Calu3 (cell line): ENCODE data around the gene SCO2. TPM values are rescaled to one million over a fixed set of nuclear protein-coding genes. Genes with fewer than 3 reads are reported as not detected.
"Not testable (repeated sequence)": the region's sequence is repeated elsewhere in the genome, so short reads cannot be mapped to it uniquely, and the experiment has no call there.

Experiments
- BruUV-seq: library from RNA; stranded (reverse); fragments of 400-500 nt; replicated peaks from 2 replicates; lab custom pipeline; 2021; lab: Mats Ljungman, UMichigan
- CTCF ChIA-PET: fragments of 300-600 bp; sonication (Branson Sonifier 250); formaldehyde crosslinking; loops from one replicate; lab custom pipeline; 2022; ENCODE audit warnings: antibody characterized with exemption; lab: Charles Lee
- DNase-seq: peaks from one replicate; pipeline ENCODE4 v3.0.0; 2022
- H3K27ac Mint-ChIP-seq: one replicate; pipeline ENCODE4 v1.8.0; 2022; ENCODE audit warnings: mixed read lengths; ENCODE audit not compliant: unreplicated experiment
- H3K27me3 Mint-ChIP-seq: one replicate; pipeline ENCODE4 v1.8.0; 2022; ENCODE audit warnings: mixed read lengths; ENCODE audit not compliant: unreplicated experiment
- H3K36me3 Mint-ChIP-seq: one replicate; pipeline ENCODE4 v1.8.0; 2022; ENCODE audit warnings: mild to moderate bottlenecking, moderate library complexity, mixed read lengths; ENCODE audit not compliant: insufficient read depth, unreplicated experiment
- H3K4me1 Mint-ChIP-seq: one replicate; pipeline ENCODE4 v1.8.0; 2022; ENCODE audit warnings: mild to moderate bottlenecking, low read depth, mixed read lengths; ENCODE audit not compliant: unreplicated experiment
- H3K4me3 Mint-ChIP-seq: one replicate; pipeline ENCODE4 v1.8.0; 2022; ENCODE audit warnings: mild to moderate bottlenecking, low read depth, moderate library complexity, mixed read lengths; ENCODE audit not compliant: unreplicated experiment
- H3K9me3 Mint-ChIP-seq: one replicate; pipeline ENCODE4 v1.8.0; 2022; ENCODE audit warnings: low read depth, mixed read lengths; ENCODE audit not compliant: unreplicated experiment
- intact Hi-C: fragments of 100-400 bp; cut with micrococcal nuclease; formaldehyde crosslinking; loops from one replicate; pipeline ENCODE4 v1.10.0; 2022; ENCODE audit not compliant: unreplicated experiment
- total RNA-seq: library from RNA; stranded (reverse); gene quantifications from 2 replicates; pipeline ENCODE4 v1.2.3, GENCODE V29; 2022
- TF ChIP-seq, protein P1 (sequence below): fragments of 200-600 bp; IDR thresholded peaks from one replicate; pipeline ENCODE4 v1.8.0; 2022; ENCODE audit warnings: antibody characterized with exemption; ENCODE audit not compliant: unreplicated experiment

The SCO2 gene
- total RNA-seq, 1 experiment from 2014 or later: 3.6 TPM

DNA sequence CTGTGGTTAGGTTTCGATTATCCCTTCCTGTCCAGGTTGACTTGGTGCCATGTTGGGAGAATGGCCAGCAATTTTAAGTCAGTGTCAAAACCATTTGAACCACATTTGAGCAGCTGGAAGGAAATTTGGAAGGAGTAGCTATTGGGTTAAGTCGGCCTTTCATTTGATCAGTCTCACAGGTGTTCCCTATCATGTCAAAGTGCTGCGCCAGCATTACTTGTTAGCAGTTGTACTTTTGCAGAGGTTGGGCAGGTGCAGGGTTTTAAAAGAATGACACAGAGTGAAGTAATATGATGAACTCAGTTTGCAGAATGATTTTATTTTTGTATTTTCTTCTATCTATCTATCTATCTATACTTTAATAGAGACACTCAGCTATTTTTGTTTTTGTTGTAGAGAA is 10.8 kb upstream of the SCO2 start:
- BruUV-seq: no TSS peak
- H3K27ac Mint-ChIP-seq: no peak overlapping the region
- no peak overlapping the region for H3K4me3 Mint-ChIP-seq

GRCh38 chr22:50535113-50535512 is 9.7 kb upstream of the SCO2 start:
- Mint-ChIP-seq H3K9me3 (no peaks in the 10 kb centered on the region), H3K27me3 (no peaks in the 10 kb centered on the region), H3K27ac (no peak overlapping the region), H3K4me1 (peaks cover 49% of the 10 kb centered on the region), H3K36me3 (peaks cover 66% of the 10 kb centered on the region), H3K4me3 (no peak overlapping the region)
- TF ChIP-seq, protein P1, sequence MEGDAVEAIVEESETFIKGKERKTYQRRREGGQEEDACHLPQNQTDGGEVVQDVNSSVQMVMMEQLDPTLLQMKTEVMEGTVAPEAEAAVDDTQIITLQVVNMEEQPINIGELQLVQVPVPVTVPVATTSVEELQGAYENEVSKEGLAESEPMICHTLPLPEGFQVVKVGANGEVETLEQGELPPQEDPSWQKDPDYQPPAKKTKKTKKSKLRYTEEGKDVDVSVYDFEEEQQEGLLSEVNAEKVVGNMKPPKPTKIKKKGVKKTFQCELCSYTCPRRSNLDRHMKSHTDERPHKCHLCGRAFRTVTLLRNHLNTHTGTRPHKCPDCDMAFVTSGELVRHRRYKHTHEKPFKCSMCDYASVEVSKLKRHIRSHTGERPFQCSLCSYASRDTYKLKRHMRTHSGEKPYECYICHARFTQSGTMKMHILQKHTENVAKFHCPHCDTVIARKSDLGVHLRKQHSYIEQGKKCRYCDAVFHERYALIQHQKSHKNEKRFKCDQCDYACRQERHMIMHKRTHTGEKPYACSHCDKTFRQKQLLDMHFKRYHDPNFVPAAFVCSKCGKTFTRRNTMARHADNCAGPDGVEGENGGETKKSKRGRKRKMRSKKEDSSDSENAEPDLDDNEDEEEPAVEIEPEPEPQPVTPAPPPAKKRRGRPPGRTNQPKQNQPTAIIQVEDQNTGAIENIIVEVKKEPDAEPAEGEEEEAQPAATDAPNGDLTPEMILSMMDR: no peak
- CTCF ChIA-PET: interaction anchor here (0.7 kb wide), 2 partner anchors 47 to 71 kb away, joined by 3 to 5 read pairs; no protein-coding TSS in a partner anchor
- no peak for DNase-seq
- intact Hi-C loops: no loop called here
- BruUV-seq: no TSS peak

More for the DNA sequence above, 10.8 kb upstream of the SCO2 start:
- intact Hi-C loops: no loop called here
- peaks cover 61% of the 10 kb centered on the region for H3K36me3 Mint-ChIP-seq
- H3K4me1 Mint-ChIP-seq: peaks cover 60% of the 10 kb centered on the region
- CTCF ChIA-PET: interaction anchor here (0.6 kb wide), 1 partner anchor 53 kb away, joined by 3 read pairs; no protein-coding TSS in a partner anchor
- no peak for DNase-seq
- H3K9me3 Mint-ChIP-seq: no peaks in the 10 kb centered on the region
- no peaks in the 10 kb centered on the region for H3K27me3 Mint-ChIP-seq
- TF ChIP-seq, protein P1: no peak

DNA sequence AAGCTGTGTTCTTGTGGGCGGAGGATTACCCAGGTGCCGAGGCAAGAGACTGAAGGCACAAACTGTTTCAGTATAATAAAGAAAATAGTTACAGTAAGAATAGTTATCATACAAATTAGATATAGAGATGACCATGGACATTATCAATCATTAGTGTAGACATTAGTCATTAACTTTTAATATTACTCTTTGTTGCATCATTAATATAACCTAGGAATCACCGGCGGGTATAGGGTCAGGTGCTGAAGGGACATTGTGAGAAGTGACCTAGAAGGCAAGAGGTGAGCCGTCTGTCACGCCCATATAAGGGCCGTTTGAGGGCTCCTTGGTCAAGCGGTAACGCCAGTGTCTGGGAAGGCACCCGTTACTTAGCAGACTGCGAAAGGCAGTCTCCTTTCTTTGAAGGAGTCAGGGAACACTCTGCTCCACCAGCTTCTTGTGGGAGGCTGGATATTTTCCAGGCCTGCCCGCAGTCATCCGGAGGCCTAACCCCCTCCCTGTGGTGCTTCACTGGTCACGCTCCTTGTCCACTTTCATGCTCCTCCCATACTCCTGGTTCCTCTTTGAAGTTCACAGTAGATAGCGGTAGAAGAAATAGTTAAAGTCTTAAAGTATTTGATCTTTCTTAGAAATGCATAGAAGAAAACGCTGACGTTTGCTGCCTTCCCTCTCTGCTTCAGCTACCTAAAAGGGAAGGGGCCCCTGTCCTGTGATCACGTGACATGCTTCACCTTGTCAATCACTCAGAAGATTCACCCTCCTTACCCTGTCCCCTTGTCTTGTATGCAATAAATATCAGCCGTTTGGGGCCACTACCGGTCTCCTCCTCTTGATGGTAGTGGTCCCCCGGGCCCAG is 8.7 kb upstream of the SCO2 start:
- peaks cover 39% of the 10 kb centered on the region for H3K4me1 Mint-ChIP-seq
- peak overlapping the region; percentile 90 for H3K4me3 Mint-ChIP-seq
- peaks cover 69% of the 10 kb centered on the region for H3K36me3 Mint-ChIP-seq
- H3K9me3 Mint-ChIP-seq, H3K27me3 Mint-ChIP-seq, intact Hi-C loops, BruUV-seq: not testable (repeated sequence)
- CTCF ChIA-PET: interaction anchor here (0.7 to 1.9 kb wide), 2 partner anchors 72 to 87 kb away, joined by 5 to 6 read pairs; no protein-coding TSS in a partner anchor
- H3K27ac Mint-ChIP-seq: peak overlapping the region; percentile 98
- peak; percentile 40 for DNase-seq

DNA sequence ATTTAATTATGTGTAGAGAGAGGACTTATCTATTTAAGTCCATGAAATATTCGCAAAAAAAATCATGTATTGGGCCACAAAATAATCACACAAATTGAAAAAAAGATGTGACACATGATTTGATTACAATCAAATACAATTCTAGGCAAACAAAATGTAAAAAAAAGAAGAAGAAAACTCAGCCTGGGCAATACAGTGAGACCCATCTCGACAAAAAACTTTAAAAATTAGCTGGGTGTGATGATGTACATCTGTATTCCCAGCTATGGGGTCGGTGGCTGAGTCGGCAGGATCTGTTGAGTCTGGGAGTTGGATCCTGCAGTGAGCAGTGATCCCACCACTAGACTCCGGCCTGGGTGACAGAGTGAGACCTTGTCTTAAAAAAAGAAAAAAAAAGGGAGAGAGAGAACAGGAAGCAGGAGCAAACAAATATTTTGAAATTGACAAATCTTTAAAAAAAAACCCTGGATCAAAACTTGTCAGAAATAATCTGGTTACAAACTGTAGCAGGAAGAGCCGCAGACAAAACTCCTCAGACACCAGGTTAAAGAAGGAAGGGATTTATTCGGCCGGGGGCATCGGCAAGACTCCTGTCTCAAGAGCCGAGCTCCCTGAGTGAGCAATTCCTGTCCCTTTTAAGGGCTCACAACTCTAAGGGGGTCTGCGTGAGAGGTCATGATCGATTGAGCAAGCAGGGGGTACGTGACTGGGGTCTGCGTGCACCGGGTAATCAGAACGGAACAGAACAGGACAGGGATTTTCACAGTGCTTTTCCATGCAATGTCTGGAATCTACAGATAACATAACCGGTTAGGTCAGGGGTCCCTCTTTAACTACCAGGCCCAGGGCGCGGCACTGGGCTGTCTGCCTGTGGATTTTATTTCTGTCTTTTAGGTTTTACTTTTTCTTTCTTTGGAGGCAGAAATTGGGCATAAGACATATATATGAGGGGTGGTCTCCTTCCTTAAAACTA is 7.7 kb upstream of the SCO2 start:
- Mint-ChIP-seq H3K4me1 (peaks cover 31% of the 10 kb centered on the region), H3K9me3 (no peaks in the 10 kb centered on the region), H3K4me3 (peak overlapping the region; percentile 90), H3K36me3 (peaks cover 72% of the 10 kb centered on the region), H3K27ac (peak overlapping the region; percentile 98), H3K27me3 (no peaks in the 10 kb centered on the region)
- TF ChIP-seq, protein P1: no peak
- TSS peak; percentile 18 for BruUV-seq
- intact Hi-C loops: no loop called here
- DNase-seq: no peak
- CTCF ChIA-PET: interaction anchor here (1.5 to 1.9 kb wide), 2 partner anchors 30 to 88 kb away, joined by 5 to 6 read pairs; partner anchors contain the start of gene SYCE3
